ENCODE results near the gene SELENOP. TPM values are rescaled to one million over a fixed set of nuclear protein-coding genes. Genes with fewer than 3 reads are reported as not detected.

The SELENOP gene
- total and polyA plus RNA-seq, 2 experiments from 2014 or later = 11.0 to 12.3 TPM

- Histone ChIP-seq H3F3A (replicated peaks; ENCODE audit: low read depth) (no peaks in the 10 kb centered on the region), H3K36me3 (ENCODE audit: insufficient read depth) (no peaks in the 10 kb centered on the region), H4K20me1 (replicated peaks; ENCODE audit: insufficient read depth) (no peaks in the 10 kb centered on the region), H3K4me1 (ENCODE audit: insufficient read depth) (peaks cover 5% of the 10 kb centered on the region), H2AFZ (no peak overlapping the region), H3K4me3 (no peak overlapping the region), H3K9me2 (ENCODE audit: insufficient read depth) (no peaks in the 10 kb centered on the region), H3K27me3 (ENCODE audit: insufficient read depth) (no peaks in the 10 kb centered on the region), H3K27ac (ENCODE audit: low read depth) (no peak overlapping the region), H3K79me2 (replicated peaks; ENCODE audit: insufficient read depth) (no peaks in the 10 kb centered on the region; the same call in 1 of the 2 replicates), H3K4me2 (no peak overlapping the region)
- Mint-ChIP-seq H3K27me3 (ENCODE audit: insufficient read depth, low read depth, poor library complexity) (no peaks in the 10 kb centered on the region), H3K4me3 (no peak overlapping the region), H3K27ac (no peak overlapping the region), H3K9me3 (no peaks in the 10 kb centered on the region; the same call in 2 of the 3 replicates), H3K36me3 (ENCODE audit: low read depth) (peaks cover 38% of the 10 kb centered on the region; the same call in 2 of the 3 replicates), H3K4me1 (peaks cover 11% of the 10 kb centered on the region; the same call in 2 of the 3 replicates)
- TF ChIP-seq NANOG (IDR thresholded peaks at IDR 0.05; ENCODE audit: borderline replicate concordance) (no peak), JUNB (IDR thresholded peaks at IDR 0.05; ENCODE audit: unreplicated experiment) (no peak), EZH2phosphoT487 (IDR thresholded peaks at IDR 0.05; ENCODE audit: unreplicated experiment) (no peak), POLR2AphosphoS5 (IDR thresholded peaks at IDR 0.05; ENCODE audit: low read depth) (no peak), CREB1 (CRISPR knock-in tag; IDR thresholded peaks at IDR 0.05; ENCODE audit: low read depth) (no peak), STAT1 (IDR thresholded peaks at IDR 0.05; ENCODE audit: unreplicated experiment) (no peak), ETS1 (IDR thresholded peaks at IDR 0.05) (no peak), EZH2 (IDR thresholded peaks at IDR 0.05; ENCODE audit: low read depth, unreplicated experiment) (no peak), ZNF114 (CRISPR knock-in tag; IDR thresholded peaks at IDR 0.05) (no peak), ZNF331 (CRISPR knock-in tag; IDR thresholded peaks at IDR 0.05; ENCODE audit: low read depth) (no peak), REST (IDR thresholded peaks at IDR 0.05; ENCODE audit: unreplicated experiment) (no peak)
- TF ChIP-seq, protein P1, sequence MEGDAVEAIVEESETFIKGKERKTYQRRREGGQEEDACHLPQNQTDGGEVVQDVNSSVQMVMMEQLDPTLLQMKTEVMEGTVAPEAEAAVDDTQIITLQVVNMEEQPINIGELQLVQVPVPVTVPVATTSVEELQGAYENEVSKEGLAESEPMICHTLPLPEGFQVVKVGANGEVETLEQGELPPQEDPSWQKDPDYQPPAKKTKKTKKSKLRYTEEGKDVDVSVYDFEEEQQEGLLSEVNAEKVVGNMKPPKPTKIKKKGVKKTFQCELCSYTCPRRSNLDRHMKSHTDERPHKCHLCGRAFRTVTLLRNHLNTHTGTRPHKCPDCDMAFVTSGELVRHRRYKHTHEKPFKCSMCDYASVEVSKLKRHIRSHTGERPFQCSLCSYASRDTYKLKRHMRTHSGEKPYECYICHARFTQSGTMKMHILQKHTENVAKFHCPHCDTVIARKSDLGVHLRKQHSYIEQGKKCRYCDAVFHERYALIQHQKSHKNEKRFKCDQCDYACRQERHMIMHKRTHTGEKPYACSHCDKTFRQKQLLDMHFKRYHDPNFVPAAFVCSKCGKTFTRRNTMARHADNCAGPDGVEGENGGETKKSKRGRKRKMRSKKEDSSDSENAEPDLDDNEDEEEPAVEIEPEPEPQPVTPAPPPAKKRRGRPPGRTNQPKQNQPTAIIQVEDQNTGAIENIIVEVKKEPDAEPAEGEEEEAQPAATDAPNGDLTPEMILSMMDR (conservative IDR thresholded peaks at IDR 0.05; ENCODE audit: low read depth in 2 of 2) = no peak
- TF ChIP-seq, protein P2, sequence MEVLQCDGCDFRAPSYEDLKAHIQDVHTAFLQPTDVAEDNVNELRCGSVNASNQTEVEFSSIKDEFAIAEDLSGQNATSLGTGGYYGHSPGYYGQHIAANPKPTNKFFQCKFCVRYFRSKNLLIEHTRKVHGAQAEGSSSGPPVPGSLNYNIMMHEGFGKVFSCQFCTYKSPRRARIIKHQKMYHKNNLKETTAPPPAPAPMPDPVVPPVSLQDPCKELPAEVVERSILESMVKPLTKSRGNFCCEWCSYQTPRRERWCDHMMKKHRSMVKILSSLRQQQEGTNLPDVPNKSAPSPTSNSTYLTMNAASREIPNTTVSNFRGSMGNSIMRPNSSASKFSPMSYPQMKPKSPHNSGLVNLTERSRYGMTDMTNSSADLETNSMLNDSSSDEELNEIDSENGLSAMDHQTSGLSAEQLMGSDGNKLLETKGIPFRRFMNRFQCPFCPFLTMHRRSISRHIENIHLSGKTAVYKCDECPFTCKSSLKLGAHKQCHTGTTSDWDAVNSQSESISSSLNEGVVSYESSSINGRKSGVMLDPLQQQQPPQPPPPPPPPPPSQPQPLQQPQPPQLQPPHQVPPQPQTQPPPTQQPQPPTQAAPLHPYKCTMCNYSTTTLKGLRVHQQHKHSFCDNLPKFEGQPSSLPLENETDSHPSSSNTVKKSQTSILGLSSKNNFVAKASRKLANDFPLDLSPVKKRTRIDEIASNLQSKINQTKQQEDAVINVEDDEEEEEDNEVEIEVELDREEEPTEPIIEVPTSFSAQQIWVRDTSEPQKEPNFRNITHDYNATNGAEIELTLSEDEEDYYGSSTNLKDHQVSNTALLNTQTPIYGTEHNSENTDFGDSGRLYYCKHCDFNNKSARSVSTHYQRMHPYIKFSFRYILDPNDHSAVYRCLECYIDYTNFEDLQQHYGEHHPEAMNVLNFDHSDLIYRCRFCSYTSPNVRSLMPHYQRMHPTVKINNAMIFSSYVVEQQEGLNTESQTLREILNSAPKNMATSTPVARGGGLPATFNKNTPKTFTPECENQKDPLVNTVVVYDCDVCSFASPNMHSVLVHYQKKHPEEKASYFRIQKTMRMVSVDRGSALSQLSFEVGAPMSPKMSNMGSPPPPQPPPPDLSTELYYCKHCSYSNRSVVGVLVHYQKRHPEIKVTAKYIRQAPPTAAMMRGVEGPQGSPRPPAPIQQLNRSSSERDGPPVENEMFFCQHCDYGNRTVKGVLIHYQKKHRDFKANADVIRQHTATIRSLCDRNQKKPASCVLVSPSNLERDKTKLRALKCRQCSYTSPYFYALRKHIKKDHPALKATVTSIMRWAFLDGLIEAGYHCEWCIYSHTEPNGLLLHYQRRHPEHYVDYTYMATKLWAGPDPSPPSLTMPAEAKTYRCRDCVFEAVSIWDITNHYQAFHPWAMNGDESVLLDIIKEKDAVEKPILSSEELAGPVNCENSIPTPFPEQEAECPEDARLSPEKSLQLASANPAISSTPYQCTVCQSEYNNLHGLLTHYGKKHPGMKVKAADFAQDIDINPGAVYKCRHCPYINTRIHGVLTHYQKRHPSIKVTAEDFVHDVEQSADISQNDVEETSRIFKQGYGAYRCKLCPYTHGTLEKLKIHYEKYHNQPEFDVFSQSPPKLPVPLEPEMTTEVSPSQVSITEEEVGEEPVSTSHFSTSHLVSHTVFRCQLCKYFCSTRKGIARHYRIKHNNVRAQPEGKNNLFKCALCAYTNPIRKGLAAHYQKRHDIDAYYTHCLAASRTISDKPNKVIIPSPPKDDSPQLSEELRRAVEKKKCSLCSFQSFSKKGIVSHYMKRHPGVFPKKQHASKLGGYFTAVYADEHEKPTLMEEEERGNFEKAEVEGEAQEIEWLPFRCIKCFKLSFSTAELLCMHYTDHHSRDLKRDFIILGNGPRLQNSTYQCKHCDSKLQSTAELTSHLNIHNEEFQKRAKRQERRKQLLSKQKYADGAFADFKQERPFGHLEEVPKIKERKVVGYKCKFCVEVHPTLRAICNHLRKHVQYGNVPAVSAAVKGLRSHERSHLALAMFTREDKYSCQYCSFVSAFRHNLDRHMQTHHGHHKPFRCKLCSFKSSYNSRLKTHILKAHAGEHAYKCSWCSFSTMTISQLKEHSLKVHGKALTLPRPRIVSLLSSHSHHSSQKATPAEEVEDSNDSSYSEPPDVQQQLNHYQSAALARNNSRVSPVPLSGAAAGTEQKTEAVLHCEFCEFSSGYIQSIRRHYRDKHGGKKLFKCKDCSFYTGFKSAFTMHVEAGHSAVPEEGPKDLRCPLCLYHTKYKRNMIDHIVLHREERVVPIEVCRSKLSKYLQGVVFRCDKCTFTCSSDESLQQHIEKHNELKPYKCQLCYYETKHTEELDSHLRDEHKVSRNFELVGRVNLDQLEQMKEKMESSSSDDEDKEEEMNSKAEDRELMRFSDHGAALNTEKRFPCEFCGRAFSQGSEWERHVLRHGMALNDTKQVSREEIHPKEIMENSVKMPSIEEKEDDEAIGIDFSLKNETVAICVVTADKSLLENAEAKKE (CRISPR knock-in tag; IDR thresholded peaks at IDR 0.05) = no peak
- DNase-seq (ENCODE audit: low spot score) = no peak
- no peak for ATAC-seq
These were observed 51.3 kb downstream of the SELENOP start for GRCh38 chr5:42760426-42760825.
